ENCODE data around the gene GEN1. TPM values are rescaled to one million over a fixed set of nuclear protein-coding genes. Genes with fewer than 3 reads are reported as not detected.

Gene GEN1
- total and polyA plus RNA-seq, 2 of the 13 experiments (the other 11 are each of a cell fraction or from before 2014, with no cell fraction given) = 9.9 to 27.1 TPM

DNA sequence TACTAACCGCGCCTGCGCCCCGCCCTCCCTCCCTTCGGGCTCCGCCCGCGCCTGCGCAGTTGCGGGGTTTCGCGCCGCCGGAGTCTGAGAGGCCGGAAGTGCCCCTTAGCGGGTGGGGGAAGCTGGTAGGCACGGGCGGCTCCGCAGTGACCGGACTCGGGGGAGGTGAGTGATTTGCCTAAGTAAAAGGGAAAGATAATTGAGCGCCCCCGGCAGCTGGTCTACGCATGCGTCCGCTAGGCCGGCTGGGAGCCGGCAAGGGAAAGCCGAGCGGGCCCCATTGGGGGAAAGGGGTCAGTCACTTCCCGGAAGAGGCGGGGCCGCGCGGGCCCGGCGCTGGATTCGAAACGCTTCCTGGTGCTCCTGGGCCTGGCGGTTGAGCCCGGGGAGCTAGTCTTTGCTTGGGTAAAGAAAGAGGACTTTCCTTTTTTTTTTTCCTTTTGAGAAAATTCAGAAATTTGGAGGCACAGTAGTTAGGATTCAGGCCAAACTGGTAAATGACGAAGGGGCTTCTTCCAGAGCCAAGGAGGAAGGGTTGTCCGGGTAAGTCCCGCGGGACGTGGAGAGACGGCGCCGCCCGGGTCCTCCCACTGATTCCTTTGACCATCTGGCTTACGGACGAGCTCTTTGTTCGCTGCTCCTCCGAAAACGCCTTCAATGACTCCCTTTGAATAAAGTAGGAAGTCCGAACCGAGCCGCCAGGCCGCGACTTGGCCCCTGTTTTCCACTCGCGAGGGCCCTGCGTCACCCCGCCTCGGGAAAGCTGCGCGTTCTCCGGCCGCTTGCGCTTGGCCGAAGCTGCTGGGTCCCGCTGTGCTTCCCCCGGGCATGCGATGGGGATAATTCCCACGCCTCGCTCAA is at the start of gene GEN1, which contains the start of gene SMC6 (continued):
- TF ChIP-seq, protein P1, sequence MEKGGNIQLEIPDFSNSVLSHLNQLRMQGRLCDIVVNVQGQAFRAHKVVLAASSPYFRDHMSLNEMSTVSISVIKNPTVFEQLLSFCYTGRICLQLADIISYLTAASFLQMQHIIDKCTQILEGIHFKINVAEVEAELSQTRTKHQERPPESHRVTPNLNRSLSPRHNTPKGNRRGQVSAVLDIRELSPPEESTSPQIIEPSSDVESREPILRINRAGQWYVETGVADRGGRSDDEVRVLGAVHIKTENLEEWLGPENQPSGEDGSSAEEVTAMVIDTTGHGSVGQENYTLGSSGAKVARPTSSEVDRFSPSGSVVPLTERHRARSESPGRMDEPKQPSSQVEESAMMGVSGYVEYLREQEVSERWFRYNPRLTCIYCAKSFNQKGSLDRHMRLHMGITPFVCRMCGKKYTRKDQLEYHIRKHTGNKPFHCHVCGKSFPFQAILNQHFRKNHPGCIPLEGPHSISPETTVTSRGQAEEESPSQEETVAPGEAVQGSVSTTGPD (CRISPR knock-in tag; IDR thresholded peaks at IDR 0.05) = 0 out of 2 replicates have a peak, but pooled peaks have one; percentile 22
- TF ChIP-seq FOSL1 (CRISPR knock-in tag; IDR thresholded peaks at IDR 0.05; ENCODE audit: borderline replicate concordance) (no peak), ZNF138 (CRISPR knock-in tag; IDR thresholded peaks at IDR 0.05; ENCODE audit: low read depth) (0 out of 2 replicates have a peak, but pooled peaks have one; percentile 7), ARID4A (CRISPR knock-in tag; IDR thresholded peaks at IDR 0.05; ENCODE audit: borderline replicate concordance) (peak; percentile 94; the same call in 1 of the 2 replicates), CREM (IDR thresholded peaks at IDR 0.05) (peak; percentile 50), CREM (CRISPR knock-in tag; IDR thresholded peaks at IDR 0.05) (no peak), SPEN (CRISPR knock-in tag; IDR thresholded peaks at IDR 0.05; ENCODE audit: low read depth) (no peak; the same call in 1 of the 2 replicates), SP4 (CRISPR knock-in tag; IDR thresholded peaks at IDR 0.05) (peak; percentile 82), KDM5A (IDR thresholded peaks at IDR 0.05; ENCODE audit: borderline replicate concordance, low read length) (peak; percentile 88), ZNF496 (CRISPR knock-in tag; IDR thresholded peaks at IDR 0.05; ENCODE audit: insufficient replicate concordance) (no peak), MIER2 (CRISPR knock-in tag; IDR thresholded peaks at IDR 0.05) (0 out of 2 replicates have a peak, but pooled peaks have one; percentile 5), ZNF766 (CRISPR knock-in tag; IDR thresholded peaks at IDR 0.05; ENCODE audit: borderline replicate concordance) (no peak), WIZ (CRISPR knock-in tag; IDR thresholded peaks at IDR 0.05) (no peak), FOSL2 (CRISPR knock-in tag; IDR thresholded peaks at IDR 0.05) (peak; percentile 33; the same call in 1 of the 2 replicates), SNAI1 (CRISPR knock-in tag; IDR thresholded peaks at IDR 0.05; ENCODE audit: borderline replicate concordance) (0 out of 2 replicates have a peak, but pooled peaks have one; percentile 14), KMT2B (CRISPR knock-in tag; IDR thresholded peaks at IDR 0.05) (peak; percentile 77), ZNF337 (CRISPR knock-in tag; IDR thresholded peaks at IDR 0.05; ENCODE audit: borderline replicate concordance, low read depth) (no peak), ZNF768 (CRISPR knock-in tag; IDR thresholded peaks at IDR 0.05) (peak; percentile 52; the same call in 1 of the 2 replicates), ATF7-NPFF (CRISPR knock-in tag; IDR thresholded peaks at IDR 0.05; ENCODE audit: low read depth) (no peak; the same call in none of the 2 replicates)

Data from HepG2 (cell line).